Omental fat pad (tissue), 4 donors: ENCODE results near the gene RNF180. TPM values are rescaled to one million over a fixed set of nuclear protein-coding genes. Genes with fewer than 3 reads are reported as not detected.

Experiments used
- ATAC-seq: fragments of 150-250 bp; one replicate; pipeline ENCODE4 v1.9.1; 2016; ENCODE audit warnings: mild to moderate bottlenecking, moderate library complexity; ENCODE audit not compliant: low FRiP score
- DNase-seq: peaks from one replicate; pipeline ENCODE4 v3.0.0-alpha.2; 2019; ENCODE audit warnings: low spot score
- total RNA-seq, 4 donors: library from RNA; depleted of rRNA; stranded (reverse); fragments of >200 nt; gene quantifications; one replicate each; pipeline ENCODE4 v1.1.0, GENCODE V29; 2016
- TF ChIP-seq, protein P1 (sequence below), 3 donors: fragments of 450-650 bp; IDR thresholded peaks; one replicate each; pipeline ENCODE4 v1.5.1; 2016 to 2017; ENCODE audit warnings: antibody characterized with exemption in 3 of 3, mild to moderate bottlenecking in 3 of 3, moderate library complexity in 2 of 3

The RNF180 gene
- total RNA-seq, 4 donors from 2014 or later: 7.6 to 18.1 (median 11.5) TPM

- ATAC-seq: no peak
- no peak for DNase-seq
- TF ChIP-seq, protein P1, sequence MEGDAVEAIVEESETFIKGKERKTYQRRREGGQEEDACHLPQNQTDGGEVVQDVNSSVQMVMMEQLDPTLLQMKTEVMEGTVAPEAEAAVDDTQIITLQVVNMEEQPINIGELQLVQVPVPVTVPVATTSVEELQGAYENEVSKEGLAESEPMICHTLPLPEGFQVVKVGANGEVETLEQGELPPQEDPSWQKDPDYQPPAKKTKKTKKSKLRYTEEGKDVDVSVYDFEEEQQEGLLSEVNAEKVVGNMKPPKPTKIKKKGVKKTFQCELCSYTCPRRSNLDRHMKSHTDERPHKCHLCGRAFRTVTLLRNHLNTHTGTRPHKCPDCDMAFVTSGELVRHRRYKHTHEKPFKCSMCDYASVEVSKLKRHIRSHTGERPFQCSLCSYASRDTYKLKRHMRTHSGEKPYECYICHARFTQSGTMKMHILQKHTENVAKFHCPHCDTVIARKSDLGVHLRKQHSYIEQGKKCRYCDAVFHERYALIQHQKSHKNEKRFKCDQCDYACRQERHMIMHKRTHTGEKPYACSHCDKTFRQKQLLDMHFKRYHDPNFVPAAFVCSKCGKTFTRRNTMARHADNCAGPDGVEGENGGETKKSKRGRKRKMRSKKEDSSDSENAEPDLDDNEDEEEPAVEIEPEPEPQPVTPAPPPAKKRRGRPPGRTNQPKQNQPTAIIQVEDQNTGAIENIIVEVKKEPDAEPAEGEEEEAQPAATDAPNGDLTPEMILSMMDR (IDR thresholded peaks at IDR 0.05): no peak
These were observed 33.8 kb downstream of the RNF180 start for GRCh38 chr5:64199425-64199824.

GRCh38 chr5:64201996-64202395 lies 36.4 kb downstream of the RNF180 start:
- TF ChIP-seq, protein P1 (IDR thresholded peaks at IDR 0.05): no peak
- DNase-seq: no peak
- ATAC-seq: no peak

- DNase-seq (no peak), ATAC-seq (no peak)
- TF ChIP-seq, protein P1 (IDR thresholded peaks at IDR 0.05): no peak
These were observed 41.0 kb downstream of the RNF180 start for GRCh38 chr5:64206653-64207052.

DNA sequence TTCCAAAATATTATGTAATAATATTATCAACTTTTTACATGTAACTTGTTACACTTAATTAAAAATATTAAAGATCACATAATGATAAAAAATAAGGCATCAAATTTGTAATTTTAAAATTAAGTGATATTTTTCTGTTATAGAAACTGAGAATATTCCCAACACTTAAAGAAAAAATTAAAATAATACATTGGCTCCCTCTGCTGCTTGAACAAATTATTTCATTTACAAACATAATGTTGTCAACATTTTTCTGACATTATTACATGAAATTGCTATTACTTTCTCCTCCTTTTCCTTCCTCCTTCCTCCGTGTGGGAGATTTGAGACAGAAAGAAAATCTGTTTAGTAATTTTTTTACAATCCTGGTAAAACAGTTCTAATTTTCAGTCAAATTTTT lies 42.3 kb downstream of the RNF180 start:
- ATAC-seq (no peak), DNase-seq (no peak)
- TF ChIP-seq, protein P1 (IDR thresholded peaks at IDR 0.05): no peak

GRCh38 chr5:64209353-64209752 lies 43.7 kb downstream of the RNF180 start:
- TF ChIP-seq, protein P1 (IDR thresholded peaks at IDR 0.05): no peak
- DNase-seq (no peak), ATAC-seq (no peak)

DNA sequence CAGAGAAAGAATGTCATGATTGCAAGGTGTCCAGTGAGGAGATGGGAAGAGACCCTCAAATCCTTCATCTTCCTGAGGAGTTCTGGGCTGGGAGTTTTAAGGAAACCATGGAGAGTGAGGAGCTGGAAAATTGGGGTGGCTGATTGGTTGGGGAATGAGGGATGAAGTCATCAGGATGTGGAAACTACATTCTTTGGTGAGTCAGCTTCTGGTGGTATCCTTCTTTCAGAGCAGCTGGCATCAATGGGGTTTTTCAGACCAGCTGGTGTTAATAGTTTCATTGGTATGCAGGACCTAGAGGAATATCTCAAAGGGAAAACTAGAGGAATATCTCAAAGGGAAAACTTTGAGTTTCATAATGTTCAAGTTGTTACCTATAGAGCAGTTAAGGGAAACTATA lies 45.2 kb downstream of the RNF180 start:
- DNase-seq (no peak), ATAC-seq (peak; percentile 90)
- TF ChIP-seq, protein P1 (IDR thresholded peaks at IDR 0.05): no peak

GRCh38 chr5:64213011-64213410 lies 47.4 kb downstream of the RNF180 start:
- DNase-seq (no peak), ATAC-seq (no peak)
- TF ChIP-seq, protein P1 (IDR thresholded peaks at IDR 0.05): no peak
